NCI-H748 (cell line): ENCODE results near the gene ATP6AP1.
"Not testable (repeated sequence)": the region's sequence is repeated elsewhere in the genome, so short reads cannot be mapped to it uniquely, and the experiment has no call there.

Experiments used
- DNase-seq: peaks from one replicate; lab custom pipeline; 2025; ENCODE audit not compliant: unreplicated experiment; lab: John Stamatoyannopoulos, UW

The ATP6AP1 gene

GRCh38 chrX:154399527-154400368, 28.7 kb upstream of the ATP6AP1 start:
- DNase-seq, result no peak

GRCh38 chrX:154400369-154400817, 28.1 kb upstream of the ATP6AP1 start:
- DNase-seq, result not testable (repeated sequence)

- DNase-seq, result peak; percentile 23
These were observed 27.3 kb upstream of the ATP6AP1 start for GRCh38 chrX:154401045-154401799.

GRCh38 chrX:154401918-154402621, 26.4 kb upstream of the ATP6AP1 start:
- DNase-seq, result no peak

GRCh38 chrX:154402622-154403127, 25.8 kb upstream of the ATP6AP1 start:
- no peak for DNase-seq

GRCh38 chrX:154403192-154403591, 25.3 kb upstream of the ATP6AP1 start:
- no peak for DNase-seq

- DNase-seq, result no peak
These were observed 24.6 kb upstream of the ATP6AP1 start for GRCh38 chrX:154403858-154404257.

- no peak for DNase-seq
These were observed 23.8 kb upstream of the ATP6AP1 start for GRCh38 chrX:154404625-154405192.

- DNase-seq, result no peak
These were observed 19.7 kb upstream of the ATP6AP1 start for GRCh38 chrX:154408659-154409221.

- DNase-seq, result no peak
These were observed 19.1 kb upstream of the ATP6AP1 start, which contains the start of gene DNASE1L1 for GRCh38 chrX:154409222-154409871. TSS of gene DNASE1L1 (minus strand) at chrX:154409254. CDS start at chrX:154405568, 3,686 bp downstream.

GRCh38 chrX:154411981-154412340, 16.5 kb upstream of the ATP6AP1 start:
- DNase-seq, result peak; percentile 84

- no peak for DNase-seq
These were observed 16.0 kb upstream of the ATP6AP1 start for GRCh38 chrX:154412468-154412867.

- DNase-seq, result no peak
These were observed 15.3 kb upstream of the ATP6AP1 start for GRCh38 chrX:154413142-154413541.

- DNase-seq, result peak; percentile 10
These were observed 11.3 kb upstream of the ATP6AP1 start for GRCh38 chrX:154417157-154417556.

GRCh38 chrX:154419189-154419588, 9.3 kb upstream of the ATP6AP1 start:
- DNase-seq, result no peak

GRCh38 chrX:154419688-154420401, 8.6 kb upstream of the ATP6AP1 start:
- no peak for DNase-seq

GRCh38 chrX:154420402-154420756, 8.1 kb upstream of the ATP6AP1 start:
- no peak for DNase-seq

- DNase-seq, result no peak
These were observed 1.3 kb upstream of the ATP6AP1 start for GRCh38 chrX:154426916-154427770.

GRCh38 chrX:154429711-154430110, 1.2 kb downstream of the ATP6AP1 start:
- no peak for DNase-seq
